Measurements from ENCODE around the gene DNAJC16.

Gene DNAJC16

DNA sequence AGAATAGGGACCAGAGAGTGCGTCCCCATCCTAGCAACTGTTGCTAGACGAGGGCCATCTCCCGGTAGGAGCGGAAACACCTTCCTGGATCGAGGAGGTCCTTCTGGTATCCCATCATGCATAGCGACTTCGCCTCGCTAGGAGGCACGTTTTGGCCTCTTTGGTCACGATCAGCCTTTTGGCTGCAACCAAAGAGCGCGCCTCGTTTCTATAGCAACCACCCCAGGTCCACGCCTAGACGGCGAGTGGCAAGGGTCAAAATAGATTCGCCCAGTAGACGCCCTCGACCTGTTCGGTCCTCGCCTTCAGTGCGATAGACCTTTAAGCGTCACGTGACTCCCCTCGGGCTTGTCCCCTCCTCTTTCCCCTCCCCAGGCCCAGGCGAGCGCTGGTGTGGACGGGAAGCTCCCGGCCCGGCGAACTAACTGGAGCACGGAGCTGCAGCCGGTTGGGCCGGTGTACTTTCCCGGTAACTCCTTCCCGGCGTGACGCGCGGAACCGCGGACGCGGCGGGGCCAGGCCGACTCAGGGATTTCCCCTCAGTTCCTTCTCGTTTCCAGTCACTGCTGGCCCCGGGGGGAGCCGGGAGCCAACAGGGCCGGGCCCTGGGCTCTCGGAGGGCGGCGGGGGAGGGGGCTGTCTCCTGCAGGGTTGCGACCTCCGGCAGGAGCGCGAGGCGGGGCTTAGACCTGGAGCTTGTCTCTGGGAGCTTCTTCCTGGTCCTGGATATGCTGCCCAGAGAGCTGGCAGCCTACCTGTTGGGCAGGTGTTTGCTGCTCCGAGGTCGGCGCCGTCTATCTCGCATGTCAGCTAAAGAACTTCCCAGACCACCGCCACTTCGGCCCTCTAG, at the start of gene DNAJC16 (continued):
- TF ChIP-seq REPIN1 (tag by site-specific recombination; IDR thresholded peaks at IDR 0.05; ENCODE audit: low read depth) (no peak), ZNF670 (tag by site-specific recombination; IDR thresholded peaks at IDR 0.05; ENCODE audit: low read depth) (no peak), ZNF354C (tag by site-specific recombination; IDR thresholded peaks at IDR 0.05; ENCODE audit: borderline replicate concordance, low read depth) (no peak), KLF1 (tag by site-specific recombination; IDR thresholded peaks at IDR 0.05) (peak; percentile 84), ZNF155 (tag by site-specific recombination; IDR thresholded peaks at IDR 0.05) (no peak), ZNF248 (tag by site-specific recombination; IDR thresholded peaks at IDR 0.05) (no peak), ZNF280C (tag by site-specific recombination; IDR thresholded peaks at IDR 0.05) (no peak), ZNF391 (tag by site-specific recombination; IDR thresholded peaks at IDR 0.05; ENCODE audit: borderline replicate concordance, low read depth) (no peak; the same call in 1 of the 2 replicates), ZNF148 (tag by site-specific recombination; IDR thresholded peaks at IDR 0.05; ENCODE audit: borderline replicate concordance) (no peak), ZNF792 (tag by site-specific recombination; IDR thresholded peaks at IDR 0.05) (no peak), ZNF629 (tag by site-specific recombination; IDR thresholded peaks at IDR 0.05) (peak; percentile 84), ZNF24 (tag by site-specific recombination; IDR thresholded peaks at IDR 0.05) (peak; percentile 90), PRDM1 (tag by site-specific recombination; IDR thresholded peaks at IDR 0.05) (no peak), ZNF701 (tag by site-specific recombination; IDR thresholded peaks at IDR 0.05) (no peak), ZNF138 (tag by site-specific recombination; IDR thresholded peaks at IDR 0.05; ENCODE audit: borderline replicate concordance) (no peak), ZNF473 (tag by site-specific recombination; IDR thresholded peaks at IDR 0.05) (no peak), SP7 (tag by site-specific recombination; IDR thresholded peaks at IDR 0.05) (peak; percentile 84), ZNF311 (tag by site-specific recombination; IDR thresholded peaks at IDR 0.05; ENCODE audit: borderline replicate concordance) (no peak), GLIS2 (tag by site-specific recombination; IDR thresholded peaks at IDR 0.05) (peak; percentile 91), ZNF114 (tag by site-specific recombination; IDR thresholded peaks at IDR 0.05) (no peak), ZNF501 (tag by site-specific recombination; IDR thresholded peaks at IDR 0.05) (peak; percentile 97), WT1 (tag by site-specific recombination; IDR thresholded peaks at IDR 0.05) (peak; percentile 68), ZNF561 (tag by site-specific recombination; IDR thresholded peaks at IDR 0.05; ENCODE audit: borderline replicate concordance) (no peak; the same call in none of the 2 replicates), AEBP2 (tag by site-specific recombination; IDR thresholded peaks at IDR 0.05; ENCODE audit: borderline replicate concordance) (no peak), ZNF623 (tag by site-specific recombination; IDR thresholded peaks at IDR 0.05) (no peak)
- TF ChIP-seq, protein P1, sequence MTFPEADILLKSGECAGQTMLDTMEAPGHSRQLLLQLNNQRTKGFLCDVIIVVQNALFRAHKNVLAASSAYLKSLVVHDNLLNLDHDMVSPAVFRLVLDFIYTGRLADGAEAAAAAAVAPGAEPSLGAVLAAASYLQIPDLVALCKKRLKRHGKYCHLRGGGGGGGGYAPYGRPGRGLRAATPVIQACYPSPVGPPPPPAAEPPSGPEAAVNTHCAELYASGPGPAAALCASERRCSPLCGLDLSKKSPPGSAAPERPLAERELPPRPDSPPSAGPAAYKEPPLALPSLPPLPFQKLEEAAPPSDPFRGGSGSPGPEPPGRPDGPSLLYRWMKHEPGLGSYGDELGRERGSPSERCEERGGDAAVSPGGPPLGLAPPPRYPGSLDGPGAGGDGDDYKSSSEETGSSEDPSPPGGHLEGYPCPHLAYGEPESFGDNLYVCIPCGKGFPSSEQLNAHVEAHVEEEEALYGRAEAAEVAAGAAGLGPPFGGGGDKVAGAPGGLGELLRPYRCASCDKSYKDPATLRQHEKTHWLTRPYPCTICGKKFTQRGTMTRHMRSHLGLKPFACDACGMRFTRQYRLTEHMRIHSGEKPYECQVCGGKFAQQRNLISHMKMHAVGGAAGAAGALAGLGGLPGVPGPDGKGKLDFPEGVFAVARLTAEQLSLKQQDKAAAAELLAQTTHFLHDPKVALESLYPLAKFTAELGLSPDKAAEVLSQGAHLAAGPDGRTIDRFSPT (tag by site-specific recombination; IDR thresholded peaks at IDR 0.05): no peak
- TF ChIP-seq, protein P2, sequence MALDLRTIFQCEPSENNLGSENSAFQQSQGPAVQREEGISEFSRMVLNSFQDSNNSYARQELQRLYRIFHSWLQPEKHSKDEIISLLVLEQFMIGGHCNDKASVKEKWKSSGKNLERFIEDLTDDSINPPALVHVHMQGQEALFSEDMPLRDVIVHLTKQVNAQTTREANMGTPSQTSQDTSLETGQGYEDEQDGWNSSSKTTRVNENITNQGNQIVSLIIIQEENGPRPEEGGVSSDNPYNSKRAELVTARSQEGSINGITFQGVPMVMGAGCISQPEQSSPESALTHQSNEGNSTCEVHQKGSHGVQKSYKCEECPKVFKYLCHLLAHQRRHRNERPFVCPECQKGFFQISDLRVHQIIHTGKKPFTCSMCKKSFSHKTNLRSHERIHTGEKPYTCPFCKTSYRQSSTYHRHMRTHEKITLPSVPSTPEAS (tag by site-specific recombination; IDR thresholded peaks at IDR 0.05): no peak
- TF ChIP-seq, protein P3, sequence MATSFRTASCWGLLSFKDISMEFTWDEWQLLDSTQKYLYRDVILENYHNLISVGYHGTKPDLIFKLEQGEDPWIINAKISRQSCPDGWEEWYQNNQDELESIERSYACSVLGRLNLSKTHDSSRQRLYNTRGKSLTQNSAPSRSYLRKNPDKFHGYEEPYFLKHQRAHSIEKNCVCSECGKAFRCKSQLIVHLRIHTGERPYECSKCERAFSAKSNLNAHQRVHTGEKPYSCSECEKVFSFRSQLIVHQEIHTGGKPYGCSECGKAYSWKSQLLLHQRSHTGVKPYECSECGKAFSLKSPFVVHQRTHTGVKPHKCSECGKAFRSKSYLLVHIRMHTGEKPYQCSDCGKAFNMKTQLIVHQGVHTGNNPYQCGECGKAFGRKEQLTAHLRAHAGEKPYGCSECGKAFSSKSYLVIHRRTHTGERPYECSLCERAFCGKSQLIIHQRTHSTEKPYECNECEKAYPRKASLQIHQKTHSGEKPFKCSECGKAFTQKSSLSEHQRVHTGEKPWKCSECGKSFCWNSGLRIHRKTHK (tag by site-specific recombination; IDR thresholded peaks at IDR 0.05): no peak
